Measurements from ENCODE around the gene PUDP.

- TF ChIP-seq POLR2A (IDR thresholded peaks at IDR 0.05; ENCODE audit: low read depth, low read length) (no peak), TAF1 (IDR thresholded peaks at IDR 0.05; ENCODE audit: borderline replicate concordance, low read depth, low read length) (no peak), POLR2AphosphoS5 (IDR thresholded peaks at IDR 0.05; ENCODE audit: low read depth, low read length) (no peak)
Measured at GRCh38 chrX:7100022-7100421, 47.9 kb downstream of the PUDP start.

Measured in GM12892 (cell line).